CD4-positive, alpha-beta T cell treated with Interleukin-17A for 4 hours (primary cell): ENCODE results near the gene PCDHGA7.
"Not testable (repeated sequence)": the region's sequence is repeated elsewhere in the genome, so short reads cannot be mapped to it uniquely, and the experiment has no call there.

Source experiments
- DNase-seq: peaks from one replicate; pipeline ENCODE4 v3.0.0-alpha.2; 2020; ENCODE audit warnings: mixed read lengths

The PCDHGA7 gene

GRCh38 chr5:141369994-141370848 lies 12.3 kb upstream of the PCDHGA7 start, which contains the start of gene PCDHGB3:
Gene PCDHGB3, plus strand, starts transcription at chr5:141370242. Its CDS starts 153 bp downstream, at chr5:141370395.
- peak; percentile 34 for DNase-seq

- DNase-seq, result no peak
Observed at GRCh38 chr5:141371572-141372475, 10.7 kb upstream of the PCDHGA7 start.

GRCh38 chr5:141373673-141374317 lies 8.7 kb upstream of the PCDHGA7 start, which contains the start of gene PCDHGA6:
Gene PCDHGA6, plus strand, starts transcription at chr5:141373891. Its CDS starts 193 bp downstream, at chr5:141374084.
- no peak for DNase-seq

GRCh38 chr5:141374627-141375026 lies 7.9 kb upstream of the PCDHGA7 start:
- DNase-seq, result no peak

GRCh38 chr5:141375444-141376155 lies 6.9 kb upstream of the PCDHGA7 start:
- DNase-seq, result not testable (repeated sequence)

GRCh38 chr5:141383345-141383744 lies 803 bp downstream of the PCDHGA7 start:
- no peak for DNase-seq

- DNase-seq, result no peak
Observed at GRCh38 chr5:141384471-141385267, 2.1 kb downstream of the PCDHGA7 start.

- peak; percentile 37 for DNase-seq
Observed at GRCh38 chr5:141387557-141388311, 5.2 kb downstream of the PCDHGA7 start, which contains the start of gene PCDHGB4. Gene PCDHGB4, plus strand, starts transcription at chr5:141387698. Its CDS starts 187 bp downstream, at chr5:141387885.

- no peak for DNase-seq
Observed at GRCh38 chr5:141388661-141389060, 6.1 kb downstream of the PCDHGA7 start.

- no peak for DNase-seq
Observed at GRCh38 chr5:141389153-141390042, 6.9 kb downstream of the PCDHGA7 start.

GRCh38 chr5:141392429-141393198 lies 10.1 kb downstream of the PCDHGA7 start, which contains the start of gene PCDHGA8:
Gene PCDHGA8, plus strand, starts transcription at chr5:141392633. Its CDS starts 181 bp downstream, at chr5:141392814.
- DNase-seq, result no peak

GRCh38 chr5:141393267-141393666 lies 10.7 kb downstream of the PCDHGA7 start:
- no peak for DNase-seq

GRCh38 chr5:141394401-141395187 lies 12.1 kb downstream of the PCDHGA7 start:
- not testable (repeated sequence) for DNase-seq

- DNase-seq, result peak; percentile 44
Observed at GRCh38 chr5:141397756-141398551, 15.4 kb downstream of the PCDHGA7 start, which contains the start of gene PCDHGB5. Gene PCDHGB5, plus strand, starts transcription at chr5:141397947. Its CDS starts 181 bp downstream, at chr5:141398128.

GRCh38 chr5:141398608-141399007 lies 16.1 kb downstream of the PCDHGA7 start:
- no peak for DNase-seq

- DNase-seq, result no peak
Observed at GRCh38 chr5:141399555-141400258, 17.2 kb downstream of the PCDHGA7 start.
